Esophagus muscularis mucosa (tissue), 4 donors: ENCODE data around the gene RUFY1. TPM values are rescaled to one million over a fixed set of nuclear protein-coding genes. Genes with fewer than 3 reads are reported as not detected.

Experiments used
- DNase-seq: peaks from one replicate; pipeline ENCODE4 v3.0.0-alpha.2; 2017; ENCODE audit errors: extremely low spot score
- H3K27ac ChIP-seq, 4 donors: fragments of 200-600 bp; sonication (generic); replicated peaks in 1 of 4; 1 replicate in 3 of 4; 2 replicates in 1 of 4; pipeline ENCODE4 v1.5.1; 2016 to 2019; ENCODE audit warnings: mild to moderate bottlenecking in 1 of 4
- H3K27me3 ChIP-seq, 4 donors: fragments of 200-600 bp; sonication (generic); one replicate each; pipeline versions ENCODE4 v1.5.1 to v1.6.0; 2016 to 2019
- H3K36me3 ChIP-seq, 4 donors: fragments of 200-600 bp; sonication (generic); one replicate each; pipeline ENCODE4 v1.5.1; 2016 to 2019
- H3K4me1 ChIP-seq, 4 donors: fragments of 200-600 bp; sonication (generic); one replicate each; pipeline ENCODE4 v1.5.1; 2016 to 2019
- H3K4me3 ChIP-seq, 4 donors: fragments of 200-600 bp; sonication (generic); 1 replicate in 2 of 4; 2 replicates in 2 of 4; pipeline ENCODE4 v1.5.1; 2016 to 2019; ENCODE audit warnings: mild to moderate bottlenecking in 4 of 4, moderate library complexity in 1 of 4
- H3K9me3 ChIP-seq, 4 donors: fragments of 200-600 bp; sonication (generic); 1 replicate in 3 of 4; 2 replicates in 1 of 4; pipeline ENCODE4 v1.5.1; 2016 to 2019
- EP300 ChIP-seq: sonication (generic); formaldehyde crosslinking; IDR thresholded peaks from one replicate; pipeline ENCODE4 v1.6.1; 2017; ENCODE audit warnings: antibody characterized with exemption
- POLR2A ChIP-seq: fragments of 450-650 bp; IDR thresholded peaks from one replicate; pipeline ENCODE4 v1.6.1; 2017; ENCODE audit warnings: antibody characterized with exemption, moderate library complexity, mild to moderate bottlenecking, low read depth
- POLR2AphosphoS5 ChIP-seq, 2 donors: sonication (generic); formaldehyde crosslinking; IDR thresholded peaks; one replicate each; pipeline ENCODE4 v1.6.1; 2017; ENCODE audit warnings: antibody characterized with exemption in 2 of 2
- WGBS: methylation state at CpG from one replicate; pipeline ENCODE4 v1.1.5; 2018; 5-methylcytosine and 5-hydroxymethylcytosine counted together
- intact Hi-C: fragments of 100-400 bp; cut with DNase I; formaldehyde crosslinking; loops from one replicate; pipeline ENCODE4 v1.15.1; 2023
- total RNA-seq, 4 donors: library from RNA; depleted of rRNA; stranded (reverse); fragments of >200 nt; gene quantifications; one replicate each; pipeline versions ENCODE4 v1.1.0 to v1.2.1, GENCODE V29; 2016
- TF ChIP-seq, protein P1 (sequence below), 3 experiments: fragments of 200-600 bp in 2 of 3; fragments of 450-650 bp in 1 of 3; sonication (generic) in 2 of 3; IDR thresholded peaks; one replicate each; pipeline ENCODE4 v1.5.1; 2017 to 2019; ENCODE audit warnings: antibody characterized with exemption in 3 of 3, mild to moderate bottlenecking in 2 of 3, moderate library complexity in 1 of 3

Gene RUFY1
- total RNA-seq, 4 donors from 2014 or later: 39.9 to 59.8 (median 45.6) TPM

DNA sequence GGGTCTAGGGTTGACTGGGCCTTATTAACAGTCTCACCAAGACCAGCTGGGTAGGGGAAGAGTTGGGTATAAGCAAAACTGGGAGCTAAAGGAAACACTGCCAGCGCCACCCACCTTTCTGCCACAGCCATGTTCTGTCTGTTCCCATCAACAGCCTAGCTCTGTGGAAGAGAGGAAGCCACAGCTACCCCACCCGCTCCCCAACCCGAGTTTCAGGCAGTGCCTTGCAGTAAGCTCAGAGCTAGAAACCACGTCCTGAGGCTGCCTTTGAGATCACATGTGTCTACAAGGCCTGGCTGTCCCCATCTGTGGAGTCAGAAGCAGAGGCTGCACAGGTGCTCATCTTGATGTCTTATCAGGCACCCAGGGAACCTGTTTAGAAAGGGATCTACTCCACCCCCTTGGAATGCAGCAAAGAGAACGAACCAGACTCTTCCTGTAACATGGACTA lies 57.8 kb downstream of the RUFY1 start:
- 35% methylated on average over 4 of the region's 5 CpGs for WGBS
- intact Hi-C loops: no loop called here
- Histone ChIP-seq H3K4me3 (no peak overlapping the region), H3K36me3 (peaks cover 36 to 92% (median 83%) of the 10 kb centered on the region in 4 donors), H3K9me3 (no peaks in the 10 kb centered on the region), H3K27ac (peak overlapping the region; percentile 59 to 81 (median 76)), H3K27me3 (no peaks in the 10 kb centered on the region), H3K4me1 (peaks cover 20 to 90% (median 89%) of the 10 kb centered on the region in 4 donors)
- no peak for DNase-seq
- peak in 1 of 2 donors; percentile 7 for TF ChIP-seq POLR2AphosphoS5 (IDR thresholded peaks at IDR 0.05)
- TF ChIP-seq POLR2A: no peak

DNA sequence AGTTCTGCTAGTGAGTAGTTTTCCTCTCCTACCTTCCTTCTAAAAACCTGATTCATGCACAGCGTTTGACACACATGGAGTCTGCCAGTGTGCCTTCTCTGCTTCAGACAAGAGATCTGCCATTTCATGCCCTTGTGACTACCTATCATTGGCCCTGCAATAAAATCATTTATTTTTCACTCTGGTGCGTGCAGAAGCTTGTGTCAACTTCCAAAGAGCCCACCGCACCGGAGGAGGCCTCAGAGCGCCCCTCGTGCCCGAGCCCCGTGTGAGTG lies 59.4 kb downstream of the RUFY1 start:
- DNase-seq: no peak
- Histone ChIP-seq H3K36me3 (peaks cover 53 to 93% (median 91%) of the 10 kb centered on the region in 4 donors), H3K4me3 (no peak overlapping the region), H3K27ac (peak overlapping the region; percentile 59 to 68 (median 64)), H3K27me3 (no peaks in the 10 kb centered on the region), H3K4me1 (peaks cover 20 to 100% (median 93%) of the 10 kb centered on the region in 4 donors), H3K9me3 (no peaks in the 10 kb centered on the region)
- intact Hi-C loops: no loop called here
- TF ChIP-seq POLR2AphosphoS5 (IDR thresholded peaks at IDR 0.05): no peak
- TF ChIP-seq, protein P1, sequence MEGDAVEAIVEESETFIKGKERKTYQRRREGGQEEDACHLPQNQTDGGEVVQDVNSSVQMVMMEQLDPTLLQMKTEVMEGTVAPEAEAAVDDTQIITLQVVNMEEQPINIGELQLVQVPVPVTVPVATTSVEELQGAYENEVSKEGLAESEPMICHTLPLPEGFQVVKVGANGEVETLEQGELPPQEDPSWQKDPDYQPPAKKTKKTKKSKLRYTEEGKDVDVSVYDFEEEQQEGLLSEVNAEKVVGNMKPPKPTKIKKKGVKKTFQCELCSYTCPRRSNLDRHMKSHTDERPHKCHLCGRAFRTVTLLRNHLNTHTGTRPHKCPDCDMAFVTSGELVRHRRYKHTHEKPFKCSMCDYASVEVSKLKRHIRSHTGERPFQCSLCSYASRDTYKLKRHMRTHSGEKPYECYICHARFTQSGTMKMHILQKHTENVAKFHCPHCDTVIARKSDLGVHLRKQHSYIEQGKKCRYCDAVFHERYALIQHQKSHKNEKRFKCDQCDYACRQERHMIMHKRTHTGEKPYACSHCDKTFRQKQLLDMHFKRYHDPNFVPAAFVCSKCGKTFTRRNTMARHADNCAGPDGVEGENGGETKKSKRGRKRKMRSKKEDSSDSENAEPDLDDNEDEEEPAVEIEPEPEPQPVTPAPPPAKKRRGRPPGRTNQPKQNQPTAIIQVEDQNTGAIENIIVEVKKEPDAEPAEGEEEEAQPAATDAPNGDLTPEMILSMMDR (IDR thresholded peaks at IDR 0.05): no peak
- no peak for TF ChIP-seq POLR2A
- TF ChIP-seq EP300: no peak
- WGBS: 76% methylated on average over 8 of the region's 8 CpGs

DNA sequence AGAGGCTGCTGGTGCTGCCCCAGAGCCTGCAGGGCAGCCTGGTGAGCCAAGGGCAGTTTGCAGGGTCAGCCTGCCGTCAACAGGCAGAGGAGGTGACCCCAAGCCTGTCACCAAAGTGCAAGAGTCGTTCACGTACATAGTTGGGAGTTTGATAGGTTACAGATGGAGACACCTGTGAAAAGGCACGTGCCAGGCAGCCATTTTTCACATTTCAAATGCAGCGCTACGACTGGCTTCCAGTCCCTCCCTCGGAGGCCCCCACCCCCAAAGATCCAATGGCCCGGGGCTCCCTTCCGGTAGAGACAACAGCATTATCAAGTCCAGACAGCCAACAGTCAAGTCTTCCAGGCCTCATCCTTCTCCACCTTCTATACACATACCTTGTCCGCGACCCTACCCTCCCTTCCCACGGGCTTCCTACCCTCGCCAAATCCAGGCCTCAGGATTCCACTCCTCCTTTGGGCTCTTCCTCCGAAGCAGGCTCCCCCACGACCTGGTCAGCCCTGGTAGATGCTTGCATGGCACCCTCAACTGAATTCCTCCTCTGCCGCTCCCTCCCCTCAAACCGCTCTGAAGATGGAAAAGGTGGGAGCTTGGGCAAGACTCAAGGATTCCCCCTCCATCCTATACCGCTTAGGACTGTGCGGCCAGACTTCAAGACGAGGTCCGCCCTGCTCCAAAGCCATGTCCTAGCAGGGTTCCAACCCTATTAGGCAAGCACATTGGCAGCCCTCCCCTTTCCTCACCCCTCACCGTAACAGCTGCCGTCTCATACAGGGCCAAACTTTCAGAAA lies 60.0 kb downstream of the RUFY1 start:
- 61% methylated on average over 15 of the region's 23 CpGs for WGBS
- Histone ChIP-seq H3K9me3 (no peaks in the 10 kb centered on the region), H3K27me3 (no peaks in the 10 kb centered on the region), H3K4me3 (no peak overlapping the region), H3K36me3 (peaks cover 58 to 98% (median 97%) of the 10 kb centered on the region in 4 donors), H3K27ac (peak overlapping the region; percentile 59 to 68 (median 64)), H3K4me1 (peaks cover 22 to 100% (median 93%) of the 10 kb centered on the region in 4 donors)
- intact Hi-C loops: no loop called here
- peak in 1 of 2 donors; percentile 32 for TF ChIP-seq POLR2AphosphoS5 (IDR thresholded peaks at IDR 0.05)
- no peak for TF ChIP-seq POLR2A
- DNase-seq: no peak

DNA sequence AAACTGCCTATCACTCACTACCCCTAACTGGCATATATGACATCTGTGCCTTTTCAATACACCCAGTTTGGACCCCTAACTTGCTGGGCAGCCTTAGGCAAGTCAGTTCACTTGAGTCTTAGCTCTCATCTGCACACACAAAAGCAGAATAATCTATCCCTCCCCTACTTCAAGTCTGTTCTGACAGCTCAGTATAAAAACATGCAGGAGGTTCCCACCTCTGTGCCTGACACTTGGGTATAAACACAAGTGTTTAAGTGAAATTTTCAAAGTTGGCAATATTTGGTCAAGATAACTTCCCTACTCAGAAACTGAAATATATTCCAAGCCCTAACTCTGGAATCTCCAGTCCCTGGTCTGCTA lies 60.5 kb downstream of the RUFY1 start:
- intact Hi-C loops: no loop called here
- Histone ChIP-seq H3K4me3 (no peak overlapping the region), H3K36me3 (peaks cover 63 to 99% (median 97%) of the 10 kb centered on the region in 4 donors), H3K9me3 (no peaks in the 10 kb centered on the region), H3K27ac (peak overlapping the region; percentile 59 to 68 (median 64)), H3K4me1 (peaks cover 27 to 100% (median 93%) of the 10 kb centered on the region in 4 donors), H3K27me3 (no peaks in the 10 kb centered on the region)
- no peak for TF ChIP-seq EP300
- no peak for TF ChIP-seq POLR2A
- no peak for TF ChIP-seq POLR2AphosphoS5 (IDR thresholded peaks at IDR 0.05)
- TF ChIP-seq, protein P1 (IDR thresholded peaks at IDR 0.05): no peak
- no peak for DNase-seq

DNA sequence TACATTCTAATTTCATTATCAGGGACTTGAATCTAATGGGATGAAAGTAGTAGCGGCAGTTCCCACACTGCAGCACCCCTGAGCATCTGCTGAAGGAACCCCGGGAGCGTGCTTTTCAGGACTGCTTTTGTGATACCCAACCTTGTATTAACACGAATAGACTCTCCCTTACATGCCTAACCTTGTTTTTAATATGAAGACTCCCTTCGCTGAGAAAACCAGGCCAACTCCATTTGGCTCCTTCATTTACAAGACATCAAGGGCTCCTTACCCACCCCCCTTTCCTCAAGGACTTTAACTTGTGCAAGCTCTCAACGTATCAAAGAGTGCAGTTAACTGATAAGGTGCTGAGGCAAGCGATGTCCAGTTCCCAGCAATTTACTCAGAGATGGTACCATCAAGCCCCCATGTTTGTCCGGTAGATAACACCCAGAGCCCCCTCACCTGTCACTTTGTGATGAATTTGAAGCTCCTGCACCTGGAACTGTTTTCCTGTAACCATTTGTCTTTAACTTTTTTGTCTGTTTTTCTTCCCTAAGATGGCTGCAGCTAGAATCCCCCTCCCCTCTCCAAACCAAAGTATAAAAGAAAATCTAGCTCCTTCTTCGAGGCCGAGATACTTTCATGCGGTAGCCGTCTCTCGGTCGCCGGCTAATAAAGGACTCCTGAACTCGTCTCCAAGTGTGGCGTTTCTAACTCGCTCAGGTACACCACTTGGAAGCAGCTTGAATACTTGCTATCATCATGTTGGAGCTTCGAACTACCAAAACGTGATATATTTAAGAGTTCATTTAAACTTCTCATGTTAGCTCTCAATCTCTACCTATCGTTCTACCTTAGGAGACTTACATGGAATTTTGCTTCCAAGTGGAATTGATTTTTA lies 62.5 kb downstream of the RUFY1 start:
- Histone ChIP-seq H3K27ac (peak overlapping the region in 2 of 4 donors; percentile 11 to 23), H3K4me1 (peaks cover 42 to 100% (median 93%) of the 10 kb centered on the region in 4 donors), H3K36me3 (peaks cover 72 to 99% (median 97%) of the 10 kb centered on the region in 4 donors), H3K9me3 (no peaks in the 10 kb centered on the region), H3K4me3 (no peak overlapping the region), H3K27me3 (no peaks in the 10 kb centered on the region)
- 79% methylated on average over 21 of the region's 21 CpGs for WGBS
- DNase-seq: no peak
- TF ChIP-seq POLR2A: no peak
- intact Hi-C loops: no loop called here
